GM10266 (cell line): ENCODE data around the gene DYNC1LI2.
"Not testable (repeated sequence)": the region's sequence is repeated elsewhere in the genome, so short reads cannot be mapped to it uniquely, and the experiment has no call there.

Experiments used
- DNase-seq: peaks from one replicate; pipeline ENCODE4 v3.0.0; 2012; ENCODE audit errors: extremely low spot score
- TF ChIP-seq, protein P1 (sequence below): IDR thresholded peaks from 2 replicates; pipeline ENCODE4 v1.5.1; 2012; ENCODE audit warnings: mild to moderate bottlenecking, low read depth; ENCODE audit not compliant: control insufficient read depth, insufficient read depth; ENCODE audit errors: missing control alignments

The DYNC1LI2 gene

DNA sequence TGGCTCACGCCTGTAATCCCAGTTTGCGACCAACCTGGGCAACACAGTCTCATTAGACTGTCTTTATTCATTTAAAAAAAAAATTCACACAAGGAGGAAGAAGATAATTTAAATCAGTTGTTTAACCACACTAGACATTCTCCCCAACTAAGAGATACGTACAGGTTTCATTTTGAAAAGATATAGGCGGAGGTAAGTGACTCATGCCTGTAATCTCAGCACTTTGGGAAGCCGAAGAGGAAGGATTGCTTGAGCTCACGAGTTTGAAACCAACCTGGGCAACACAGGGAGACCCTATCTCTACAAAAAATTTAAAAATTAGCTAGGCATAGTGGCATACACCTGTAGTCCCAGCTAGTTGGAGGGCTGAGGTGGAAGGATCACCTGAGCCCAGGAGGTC is 60.2 kb downstream of the DYNC1LI2 start:
- DNase-seq, result no peak
- TF ChIP-seq, protein P1, sequence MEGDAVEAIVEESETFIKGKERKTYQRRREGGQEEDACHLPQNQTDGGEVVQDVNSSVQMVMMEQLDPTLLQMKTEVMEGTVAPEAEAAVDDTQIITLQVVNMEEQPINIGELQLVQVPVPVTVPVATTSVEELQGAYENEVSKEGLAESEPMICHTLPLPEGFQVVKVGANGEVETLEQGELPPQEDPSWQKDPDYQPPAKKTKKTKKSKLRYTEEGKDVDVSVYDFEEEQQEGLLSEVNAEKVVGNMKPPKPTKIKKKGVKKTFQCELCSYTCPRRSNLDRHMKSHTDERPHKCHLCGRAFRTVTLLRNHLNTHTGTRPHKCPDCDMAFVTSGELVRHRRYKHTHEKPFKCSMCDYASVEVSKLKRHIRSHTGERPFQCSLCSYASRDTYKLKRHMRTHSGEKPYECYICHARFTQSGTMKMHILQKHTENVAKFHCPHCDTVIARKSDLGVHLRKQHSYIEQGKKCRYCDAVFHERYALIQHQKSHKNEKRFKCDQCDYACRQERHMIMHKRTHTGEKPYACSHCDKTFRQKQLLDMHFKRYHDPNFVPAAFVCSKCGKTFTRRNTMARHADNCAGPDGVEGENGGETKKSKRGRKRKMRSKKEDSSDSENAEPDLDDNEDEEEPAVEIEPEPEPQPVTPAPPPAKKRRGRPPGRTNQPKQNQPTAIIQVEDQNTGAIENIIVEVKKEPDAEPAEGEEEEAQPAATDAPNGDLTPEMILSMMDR, result no peak

DNA sequence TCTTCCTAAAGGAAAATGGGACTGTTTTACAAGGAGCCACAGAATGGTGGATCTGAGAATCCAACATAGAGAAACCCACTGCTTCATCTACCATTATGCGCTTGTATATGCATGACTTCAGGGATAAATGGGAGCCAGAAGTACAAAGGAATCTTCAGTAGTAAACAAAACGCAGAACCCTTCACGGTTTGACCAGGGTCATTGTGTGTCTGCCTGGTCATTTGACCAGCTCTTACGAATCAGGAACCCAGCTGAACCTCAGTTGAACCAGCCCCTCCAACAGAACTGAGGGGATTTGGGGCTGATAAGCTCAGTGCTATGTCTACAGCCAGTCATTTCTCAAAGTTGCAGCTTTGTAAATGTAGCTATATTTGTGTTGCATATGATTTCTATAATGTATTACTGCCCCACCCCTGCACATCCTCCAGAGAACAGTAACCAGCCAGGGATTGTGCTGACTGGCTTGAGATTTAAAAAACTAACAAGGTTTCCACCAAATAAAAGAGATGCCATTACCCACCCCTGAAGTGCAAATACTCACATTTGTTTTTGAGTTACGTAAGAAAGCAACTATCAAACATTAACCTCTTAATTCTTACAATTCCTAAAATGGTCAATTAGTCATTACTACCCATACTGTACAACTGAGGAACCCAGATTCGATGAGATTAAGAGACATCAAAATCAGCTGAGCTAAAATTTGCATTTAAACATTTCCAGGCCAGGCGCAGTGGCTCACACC is 61.1 kb downstream of the DYNC1LI2 start:
- TF ChIP-seq, protein P1, result no peak
- no peak for DNase-seq

DNA sequence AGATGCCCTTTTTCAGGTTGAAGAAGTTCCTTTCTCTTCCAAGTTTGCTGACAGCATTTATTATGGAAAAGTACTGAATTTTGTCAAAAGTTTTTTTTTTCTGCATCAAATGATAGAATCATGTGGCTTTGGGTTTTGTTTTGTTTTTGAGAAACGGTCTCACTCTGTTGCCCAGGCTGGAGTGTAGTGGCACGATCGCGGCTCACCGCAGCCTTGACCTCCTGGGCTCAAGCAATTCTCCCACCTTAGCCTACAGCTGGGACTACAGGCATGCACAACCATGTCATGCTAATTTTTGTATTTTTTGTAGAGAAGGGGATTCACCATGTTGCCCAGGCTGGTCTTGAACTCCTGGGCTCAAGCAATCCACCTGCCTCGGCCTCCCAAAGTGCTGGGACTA is 62.1 kb downstream of the DYNC1LI2 start:
- TF ChIP-seq, protein P1, result no peak
- DNase-seq, result no peak

DNA sequence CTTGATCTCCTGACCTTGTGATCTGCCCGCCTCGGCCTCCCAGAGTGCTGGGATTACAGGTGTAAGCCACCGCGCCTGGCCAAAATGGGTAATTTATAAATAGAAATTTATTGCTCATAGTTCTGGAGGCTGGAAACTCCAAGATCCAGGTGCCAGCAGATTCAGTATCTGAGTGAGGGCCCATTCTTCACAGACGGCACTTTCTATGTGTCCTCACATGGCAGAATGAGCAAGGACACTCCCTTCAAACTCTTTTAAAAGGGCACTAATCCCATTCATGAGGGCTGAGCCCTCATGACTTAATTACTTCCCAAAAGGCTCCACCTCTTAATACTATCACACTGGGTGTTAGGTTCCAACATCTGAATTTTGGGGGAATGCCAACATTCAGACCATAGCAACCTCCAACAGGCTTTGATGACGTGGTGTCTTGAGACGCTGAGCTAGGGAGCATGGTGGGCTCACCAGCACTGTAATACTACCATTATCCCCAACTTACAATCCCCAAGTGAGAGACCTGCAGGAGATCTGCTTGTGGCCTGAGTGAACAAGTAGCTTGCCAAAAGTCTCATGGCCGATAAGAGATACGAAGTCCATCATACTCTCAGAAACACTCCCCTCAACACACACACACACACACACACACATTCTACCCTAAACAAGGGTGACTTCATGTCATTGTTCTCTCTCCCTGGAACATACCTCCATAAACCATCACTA is 63.3 kb downstream of the DYNC1LI2 start:
- TF ChIP-seq, protein P1, result no peak
- no peak for DNase-seq

DNA sequence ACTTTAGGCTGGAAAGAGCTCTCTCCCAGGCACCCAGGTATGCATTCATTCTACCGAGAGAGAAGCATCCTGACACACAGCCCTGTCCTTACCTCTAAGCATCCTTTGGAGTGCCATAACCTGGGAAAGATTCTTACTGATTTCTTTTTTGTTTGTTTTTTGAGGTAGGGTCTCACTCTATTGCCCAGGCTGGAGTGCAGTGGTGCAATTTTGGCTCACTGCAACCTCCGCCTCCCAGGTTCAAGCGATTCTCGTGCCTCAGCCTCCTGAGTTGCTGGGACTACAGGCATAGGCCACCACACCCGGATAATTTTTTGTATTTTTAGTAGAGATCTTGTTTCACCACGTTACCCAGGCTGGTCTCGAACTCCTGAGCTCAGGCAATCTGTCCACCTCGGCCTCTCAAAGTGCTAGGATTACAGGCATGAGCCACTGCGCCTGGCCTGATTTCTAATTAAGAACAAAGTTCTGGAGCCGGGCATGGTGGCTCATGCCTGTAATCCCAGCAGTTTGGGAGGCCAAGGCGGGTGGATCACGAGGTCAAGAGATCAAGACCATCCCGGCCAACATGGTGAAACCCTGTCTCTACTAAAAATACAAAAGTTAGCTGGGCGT is 65.8 kb downstream of the DYNC1LI2 start:
- DNase-seq, result not testable (repeated sequence)

DNA sequence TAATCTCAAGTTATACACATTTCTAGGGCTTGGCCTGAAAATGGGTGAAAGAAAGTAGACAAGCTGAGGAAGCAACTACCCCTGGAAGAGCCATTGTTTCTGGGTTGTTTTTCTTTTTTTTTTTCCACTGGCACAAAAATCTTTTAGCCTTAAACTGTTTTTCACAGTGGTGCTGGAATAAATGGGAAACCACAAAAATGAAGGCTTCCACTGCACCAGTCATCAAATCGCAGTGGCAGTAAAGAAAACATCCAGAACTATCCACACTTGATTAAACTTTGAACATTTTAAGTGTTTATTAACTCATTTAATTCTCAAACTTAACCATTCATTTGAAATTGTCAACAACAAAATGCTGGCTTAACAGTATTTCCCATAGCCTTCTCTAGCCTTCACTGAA is 69.1 kb downstream of the DYNC1LI2 start:
- DNase-seq, result no peak

DNA sequence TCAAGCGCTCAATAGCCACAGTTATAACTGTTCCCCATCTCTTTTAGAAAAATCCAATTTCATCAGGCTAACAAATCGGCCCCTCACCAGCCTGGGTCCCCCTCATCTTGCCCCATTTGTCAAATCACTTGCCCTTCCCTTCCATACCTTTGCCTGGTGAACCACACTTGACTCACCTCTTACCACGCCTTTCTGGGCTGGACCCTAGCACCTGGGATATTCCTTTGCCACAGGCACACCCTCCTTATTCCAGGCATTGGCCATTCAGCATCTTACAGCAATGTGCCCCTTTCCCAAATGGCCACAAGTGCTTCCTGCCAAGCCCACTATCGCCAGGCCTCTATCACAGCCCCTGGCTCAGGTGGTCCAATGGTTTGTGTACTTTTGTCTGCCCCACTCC is 69.7 kb downstream of the DYNC1LI2 start:
- TF ChIP-seq, protein P1, result no peak
- DNase-seq, result no peak

More for the DNA sequence above, 69.1 kb downstream of the DYNC1LI2 start:
- TF ChIP-seq, protein P1, result no peak
